NCI-H2171 treated with DMSO at 0.1 percent for 48 hours (cell line): ENCODE measurements around the gene NRTN.
"Not testable (repeated sequence)": the region's sequence is repeated elsewhere in the genome, so short reads cannot be mapped to it uniquely, and the experiment has no call there.

Experiments used
- DNase-seq: peaks from one replicate; lab custom pipeline; 2025; lab: John Stamatoyannopoulos, UW

Gene NRTN

GRCh38 chr19:5867201-5868136 lies 62.6 kb downstream of the NRTN start:
- DNase-seq: no peak

GRCh38 chr19:5870986-5871394 lies 66.1 kb downstream of the NRTN start:
- no peak for DNase-seq

- no peak for DNase-seq
Measured at GRCh38 chr19:5873617-5874199, 68.8 kb downstream of the NRTN start.

GRCh38 chr19:5874496-5874895 lies 69.6 kb downstream of the NRTN start:
- DNase-seq: not testable (repeated sequence)

- DNase-seq: peak; percentile 26
Measured at GRCh38 chr19:5877427-5877826, 72.6 kb downstream of the NRTN start.

- peak; percentile 44 for DNase-seq
Measured at GRCh38 chr19:5877882-5878281, 73.0 kb downstream of the NRTN start.
